IMR-90 (cell line): Measurements from ENCODE around the gene NDUFS7. TPM values are rescaled to one million over a fixed set of nuclear protein-coding genes. Genes with fewer than 3 reads are reported as not detected.

Experiments
- ATAC-seq: fragments of 200-7000 bp; cut with Tn5 transposase; 2 replicates; pipeline ENCODE4 v1.9.1; 2020; ENCODE audit warnings: low read depth, mild to moderate bottlenecking, moderate library complexity
- BruUV-seq: library from RNA; stranded (reverse); fragments of 400-500 nt; replicated peaks from 2 replicates; lab custom pipeline; 2021; lab: Mats Ljungman, UMichigan
- CTCF ChIA-PET: fragments of 300-600 bp; formaldehyde crosslinking; extraction: SDS; loops from one replicate; lab custom pipeline; 2021; ENCODE audit warnings: antibody characterized with exemption; lab: Yijun Ruan, JAX
- POLR2A ChIA-PET: fragments of 300-600 bp; sonication (Branson Sonifier 250); formaldehyde crosslinking; loops from one replicate; lab custom pipeline; 2022; ENCODE audit warnings: antibody characterized with exemption; ENCODE audit not compliant: unreplicated experiment; lab: Charles Lee
- DNase-seq: peaks from one replicate; pipeline ENCODE4 v3.0.0; 2013
- H2AFZ ChIP-seq: replicated peaks from 2 replicates; pipeline ENCODE3; 2013; ENCODE audit warnings: low read length, mild to moderate bottlenecking; ENCODE audit not compliant: poor library complexity
- H2AK5ac ChIP-seq: 2 replicates; pipeline ENCODE4 v1.6.1; 2013; ENCODE audit warnings: low read depth, low read length, inconsistent platforms
- H2AK9ac ChIP-seq: replicated peaks from 2 replicates; pipeline ENCODE3; 2013; ENCODE audit warnings: mild to moderate bottlenecking, low read depth, low read length, moderate library complexity; ENCODE audit not compliant: poor library complexity
- H2BK120ac ChIP-seq: 2 replicates; pipeline ENCODE4 v1.6.1; 2013; ENCODE audit warnings: low read depth, low read length, inconsistent platforms
- H2BK15ac ChIP-seq: 3 replicates; pipeline ENCODE4 v1.6.1; 2013; ENCODE audit warnings: low read depth, low read length, inconsistent platforms
- H2BK20ac ChIP-seq: 2 replicates; pipeline ENCODE4 v1.6.1; 2013; ENCODE audit warnings: low read depth, mild to moderate bottlenecking, inconsistent platforms, low read length, moderate library complexity
- H2BK5ac ChIP-seq: 2 replicates; pipeline ENCODE4 v1.6.1; 2013; ENCODE audit warnings: mild to moderate bottlenecking, low read depth, low read length, inconsistent platforms; ENCODE audit not compliant: poor library complexity, severe bottlenecking
- H3K14ac ChIP-seq: replicated peaks from 2 replicates; pipeline ENCODE4 v1.6.1; 2013; ENCODE audit warnings: low read depth, low read length, inconsistent platforms
- H3K18ac ChIP-seq: 2 replicates; pipeline ENCODE4 v1.6.1; 2013; ENCODE audit warnings: low read depth, low read length, control low read depth
- H3K23ac ChIP-seq: 2 replicates; pipeline ENCODE4 v1.6.1; 2013; ENCODE audit warnings: low read depth, low read length, inconsistent platforms
- H3K27ac ChIP-seq: 2 replicates; pipeline ENCODE4 v1.5.1; 2013; ENCODE audit warnings: mild to moderate bottlenecking, control low read depth, low read length; ENCODE audit not compliant: insufficient read depth
- H3K27me3 ChIP-seq: 2 replicates; pipeline ENCODE4 v1.6.1; 2013; ENCODE audit warnings: low read length; ENCODE audit not compliant: control insufficient read depth, insufficient read depth
- H3K36me3 ChIP-seq: 2 replicates; pipeline ENCODE4 v1.6.1; 2013; ENCODE audit warnings: low read length, mixed read lengths; ENCODE audit not compliant: control insufficient read depth, insufficient read depth
- H3K4ac ChIP-seq: 2 replicates; pipeline ENCODE4 v1.6.1; 2013; ENCODE audit warnings: low read depth, low read length, inconsistent platforms
- H3K4me1 ChIP-seq: 2 replicates; pipeline ENCODE4 v1.6.1; 2013; ENCODE audit warnings: low read length, mixed read lengths; ENCODE audit not compliant: control insufficient read depth, insufficient read depth
- H3K4me2 ChIP-seq: 2 replicates; pipeline ENCODE4 v1.6.1; 2013; ENCODE audit warnings: low read depth, mild to moderate bottlenecking, control low read depth, low read length, moderate library complexity
- H3K4me3 ChIP-seq: 2 replicates; pipeline ENCODE4 v1.5.1; 2013; ENCODE audit warnings: low read depth, mild to moderate bottlenecking, control low read depth, low read length, moderate library complexity; ENCODE audit not compliant: insufficient read depth
- H3K56ac ChIP-seq: 2 replicates; pipeline ENCODE4 v1.6.1; 2013; ENCODE audit warnings: low read length, inconsistent platforms; ENCODE audit not compliant: insufficient read depth; ENCODE audit errors: extremely low read depth
- H3K79me1 ChIP-seq, 2 experiments: 2 replicates each; pipeline ENCODE4 v1.6.1; 2013; ENCODE audit warnings: low read length in 2 of 2, inconsistent platforms in 1 of 2, low read depth in 1 of 2
- H3K9ac ChIP-seq: 2 replicates; pipeline ENCODE4 v1.6.1; 2013; ENCODE audit warnings: low read depth, low read length, control low read depth
- H3K9me1 ChIP-seq: 2 replicates; pipeline ENCODE4 v1.6.1; 2013; ENCODE audit warnings: low read length, inconsistent platforms; ENCODE audit not compliant: insufficient read depth
- H3K9me3 ChIP-seq: 2 replicates; pipeline ENCODE4 v1.6.1; 2013; ENCODE audit warnings: low read length; ENCODE audit not compliant: control insufficient read depth, insufficient read depth
- H4K20me1 ChIP-seq: 2 replicates; pipeline ENCODE4 v1.6.1; 2013; ENCODE audit warnings: low read length, inconsistent platforms; ENCODE audit not compliant: insufficient read depth
- H4K5ac ChIP-seq: 2 replicates; pipeline ENCODE4 v1.6.1; 2013; ENCODE audit warnings: mild to moderate bottlenecking, low read depth, low read length, control low read depth
- H4K8ac ChIP-seq, 2 experiments: 2 replicates each; pipeline ENCODE4 v1.6.1; 2013; ENCODE audit warnings: low read depth in 2 of 2, low read length in 2 of 2, control low read depth in 1 of 2, inconsistent platforms in 1 of 2
- H4K91ac ChIP-seq: 2 replicates; pipeline ENCODE4 v1.6.1; 2013; ENCODE audit warnings: low read depth, low read length, inconsistent platforms; ENCODE audit not compliant: insufficient read depth
- BHLHE40 ChIP-seq: fragments of 150-350 bp; IDR thresholded peaks from 2 replicates; pipeline ENCODE4 v1.6.1; 2016; ENCODE audit warnings: mild to moderate bottlenecking, low read depth, low read length
- CEBPB ChIP-seq: IDR thresholded peaks from 2 replicates; pipeline ENCODE4 v1.6.1; 2012; ENCODE audit warnings: low read depth, low read length, improper control_type of control experiment
- CHD1 ChIP-seq: IDR thresholded peaks from 2 replicates; pipeline ENCODE4 v1.6.1; 2012; ENCODE audit warnings: low read depth, low read length, improper control_type of control experiment
- FOS ChIP-seq: fragments of 150-350 bp; IDR thresholded peaks from 2 replicates; pipeline ENCODE4 v1.6.1; 2016; ENCODE audit warnings: low read depth, low read length
- RCOR1 ChIP-seq: IDR thresholded peaks from 2 replicates; pipeline ENCODE4 v1.6.1; 2012; ENCODE audit warnings: mild to moderate bottlenecking, low read length, improper control_type of control experiment; ENCODE audit not compliant: insufficient replicate concordance
- RFX5 ChIP-seq: IDR thresholded peaks from 2 replicates; pipeline ENCODE4 v1.8.0; 2012; ENCODE audit warnings: low read depth, mild to moderate bottlenecking, low read length, moderate library complexity
- WGBS, 2 experiments: methylation state at CpG; one replicate each; pipeline versions ENCODE4 v1.1.5 to v1.1.7; 2013; ENCODE audit warnings: missing lambda C conversion rate in 2 of 2; ENCODE audit not compliant: insufficient read length in 1 of 2; ENCODE audit errors: extremely low coverage in 2 of 2; 5-methylcytosine and 5-hydroxymethylcytosine counted together
- dilution Hi-C: fragments of 300-500 bp; cut with HindIII; formaldehyde crosslinking; loops from one replicate; pipeline ENCODE4 v1.14.3; 2018; ENCODE audit warnings: low sequenced_read_pairs; ENCODE audit not compliant: unreplicated experiment
- in situ Hi-C: fragments of 300-500 bp; cut with MboI; formaldehyde crosslinking; loops from 3 replicates; pipeline ENCODE4 v1.14.3; 2019; ENCODE audit warnings: low sequenced_read_pairs, inconsistent platforms, mixed read lengths
- intact Hi-C: fragments of 100-400 bp; cut with micrococcal nuclease; formaldehyde crosslinking; loops from 2 replicates; pipeline ENCODE4 v1.10.0; 2022
- polyA plus RNA-seq, 3 experiments: library from polyadenylated mRNA; depleted of rRNA; stranded (reverse); fragments of >200 nt; gene quantifications; 2 replicates each; pipeline ENCODE4 v1.2.3, GENCODE V29; 2012; ENCODE audit warnings: low replicate concordance in 1 of 3
- total RNA-seq: library from RNA; depleted of rRNA; stranded (reverse); fragments of >200 nt; gene quantifications from 2 replicates; pipeline ENCODE4 v1.2.3, GENCODE V29; 2012

NDUFS7 gene
- total and polyA plus RNA-seq, 2 of the 4 experiments (the other 2 are of a cell fraction): 60.8 to 136 TPM

DNA sequence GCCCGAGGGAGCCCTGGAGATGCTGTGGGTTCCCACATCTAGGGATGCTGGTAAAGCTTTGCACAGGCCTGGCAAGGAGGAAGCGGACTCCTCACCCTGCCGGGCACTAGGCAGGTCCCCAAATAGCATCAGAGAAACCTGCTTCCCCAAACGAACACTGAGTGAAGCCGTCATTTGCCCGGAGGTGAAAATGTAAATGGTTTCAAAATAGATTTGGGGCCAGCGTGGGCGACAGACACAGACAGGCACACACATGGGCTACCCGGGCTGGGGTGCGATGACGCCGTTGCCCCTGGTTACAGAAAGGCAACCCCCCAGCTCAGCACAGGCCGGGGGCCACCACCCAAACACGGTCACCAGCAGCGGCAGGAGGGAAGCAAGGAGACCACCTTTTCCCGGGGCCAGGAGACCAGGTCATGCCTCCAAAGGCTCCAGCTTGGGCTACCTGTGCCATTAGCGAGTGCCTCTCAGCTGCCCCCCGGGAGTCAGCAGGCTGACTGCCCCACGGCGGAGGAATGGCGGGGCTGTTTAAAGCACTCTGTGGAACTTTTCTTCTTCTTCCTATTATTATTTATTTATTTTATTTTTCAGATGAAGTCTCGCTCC lies 47.5 kb upstream of the NDUFS7 start (continued):
- TF ChIP-seq FOS (no peak), RFX5 (no peak), RCOR1 (no peak), CEBPB (no peak), BHLHE40 (no peak), CHD1 (no peak)

GRCh38 chr19:1340681-1341469 lies 42.8 kb upstream of the NDUFS7 start:
- dilution Hi-C loops (no loop called here), in situ Hi-C loops (no loop called here), intact Hi-C loops (no loop called here)
- H3K36me3 ChIP-seq: no peaks in the 10 kb centered on the region
- H3K4me3 ChIP-seq: no peak overlapping the region
- H3K4me2 ChIP-seq: no peak overlapping the region
- H4K5ac ChIP-seq: no peak overlapping the region
- no peak overlapping the region for H3K56ac ChIP-seq
- H3K79me1 ChIP-seq: no peaks in the 10 kb centered on the region
- H3K18ac ChIP-seq: no peak overlapping the region
- 57% methylated on average over 6 of the region's 28 CpGs; no CpG with 5 or more reads in 1 of the 2 experiments for WGBS, 2 experiments
- no peaks in the 10 kb centered on the region for H3K9me3 ChIP-seq
- no peak overlapping the region for H2BK120ac ChIP-seq
- no peak overlapping the region for H2BK20ac ChIP-seq
- H4K20me1 ChIP-seq: no peaks in the 10 kb centered on the region
- H3K4me1 ChIP-seq: no peaks in the 10 kb centered on the region
- H3K27ac ChIP-seq: no peak overlapping the region
- no peak overlapping the region for H2AK5ac ChIP-seq
- peak overlapping the region; percentile 51 for H2AFZ ChIP-seq
- no peaks in the 10 kb centered on the region for H3K9me1 ChIP-seq
- BruUV-seq: no TSS peak
- H3K9ac ChIP-seq: no peak overlapping the region
- ATAC-seq (no peak), DNase-seq (no peak)
- ChIA-PET CTCF (no interaction called here), POLR2A (no interaction called here)
- no peak overlapping the region for H3K4ac ChIP-seq
- no peak overlapping the region for H4K8ac ChIP-seq
- TF ChIP-seq RCOR1 (no peak), RFX5 (no peak)
- no peak overlapping the region for H2AK9ac ChIP-seq
- no peak overlapping the region for H4K91ac ChIP-seq
- H3K27me3 ChIP-seq: peaks cover 16% of the 10 kb centered on the region
- H2BK5ac ChIP-seq: no peak overlapping the region
- H3K23ac ChIP-seq: no peak overlapping the region
- no peak overlapping the region for H3K14ac ChIP-seq
- no peak overlapping the region for H2BK15ac ChIP-seq
